Stimulated activated CD4-positive, alpha-beta T cell treated with anti-CD3 and anti-CD28 coated beads, Interleukin-12 subunit alpha, Interleukin-12 subunit beta, amount 100 ng/mL, for 24 hours (primary cell): ENCODE measurements around the gene ATP8B1.

Experiments
- DNase-seq, 2 experiments: peaks; one replicate each; pipeline ENCODE4 v3.0.0-alpha.2; 2020; ENCODE audit warnings: low read depth in 2 of 2

Gene ATP8B1

DNA sequence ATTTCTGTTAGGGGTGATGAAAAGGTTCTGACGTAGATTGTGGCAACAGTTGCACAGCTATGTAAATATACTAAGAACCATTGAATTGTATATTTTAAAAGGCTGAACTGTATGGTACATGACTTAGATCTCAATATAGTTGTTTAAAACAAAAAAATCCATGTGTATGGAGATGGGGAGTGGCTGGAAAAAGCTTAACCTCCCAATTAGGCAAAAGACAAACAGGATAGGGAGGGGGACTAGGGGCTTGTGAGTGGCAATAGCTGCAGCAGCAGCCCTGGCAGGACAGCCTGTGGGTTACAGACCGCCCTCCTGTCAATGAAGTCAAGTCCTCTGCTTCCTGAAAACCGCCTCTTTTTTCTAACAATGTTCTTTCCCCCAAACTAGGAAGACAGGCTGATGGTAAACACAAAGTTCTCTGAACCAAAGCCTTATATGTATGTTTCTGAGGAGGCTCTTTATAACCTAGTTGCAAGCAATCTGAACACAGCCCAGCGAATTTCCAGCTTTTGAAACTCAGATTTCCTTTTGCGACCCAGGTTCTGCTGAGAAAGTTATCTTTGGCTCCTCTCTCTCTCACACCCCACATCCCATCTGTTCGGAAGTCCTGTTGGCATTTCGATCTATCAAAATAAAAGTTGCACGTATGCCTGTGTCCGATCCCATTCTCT lies 10.3 kb downstream of the ATP8B1 start:
- DNase-seq, result no peak

DNA sequence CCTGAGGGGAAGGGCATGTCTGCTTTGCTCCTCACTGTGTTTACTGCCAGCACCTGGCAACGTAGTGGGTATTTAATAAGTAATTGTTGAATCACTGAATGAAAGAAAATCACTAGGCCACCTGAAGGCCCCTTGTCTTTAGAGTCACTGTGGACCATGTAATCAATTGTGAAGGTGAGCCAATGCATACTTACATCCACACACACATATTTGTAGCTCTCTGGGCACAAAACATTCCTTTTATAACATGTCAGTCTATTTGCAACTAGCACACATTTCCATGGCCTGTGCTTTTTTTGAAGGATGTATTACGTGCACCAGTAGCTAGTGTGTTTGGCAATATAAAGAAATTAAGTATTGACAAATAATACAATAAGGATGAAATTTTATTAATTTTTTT lies 11.2 kb downstream of the ATP8B1 start:
- DNase-seq, result no peak

DNA sequence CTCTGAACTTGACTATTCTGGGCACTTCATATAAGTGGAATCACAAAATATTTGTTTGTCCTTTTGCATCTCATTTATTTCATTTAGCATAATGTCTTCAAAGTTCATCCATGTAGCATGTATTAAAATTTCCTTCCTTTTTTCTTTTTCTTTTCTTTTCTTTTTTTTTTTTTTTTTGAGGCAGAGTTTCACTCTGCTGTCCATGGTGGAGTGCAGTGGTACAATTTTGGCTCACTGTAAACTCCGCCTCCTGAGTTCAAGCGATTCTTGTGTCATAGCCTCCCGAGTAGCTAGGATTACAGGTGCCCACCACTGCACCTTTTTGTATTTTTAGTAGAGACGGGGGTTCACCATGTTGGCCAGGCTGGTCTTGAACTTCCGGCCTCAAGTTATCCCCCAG lies 11.9 kb downstream of the ATP8B1 start:
- no peak for DNase-seq

DNA sequence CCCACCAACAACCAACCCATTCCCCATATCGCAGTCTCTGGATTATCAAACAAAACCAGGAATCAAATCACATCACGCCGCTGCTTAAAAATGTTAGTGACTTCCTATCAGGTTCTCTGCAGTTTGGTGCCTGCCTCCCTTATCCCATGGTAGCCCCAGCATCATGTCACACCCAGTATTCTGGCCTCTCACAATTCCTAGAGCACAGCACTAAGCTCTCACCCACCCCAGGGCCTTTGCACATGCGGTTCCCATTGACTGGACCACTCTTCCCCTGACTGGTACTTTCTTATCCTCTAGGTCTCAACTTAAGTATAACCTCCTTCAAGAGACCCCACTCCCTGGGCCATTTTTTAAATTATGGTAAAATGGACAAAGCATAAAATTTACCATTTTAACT lies 12.8 kb downstream of the ATP8B1 start:
- no peak for DNase-seq

DNA sequence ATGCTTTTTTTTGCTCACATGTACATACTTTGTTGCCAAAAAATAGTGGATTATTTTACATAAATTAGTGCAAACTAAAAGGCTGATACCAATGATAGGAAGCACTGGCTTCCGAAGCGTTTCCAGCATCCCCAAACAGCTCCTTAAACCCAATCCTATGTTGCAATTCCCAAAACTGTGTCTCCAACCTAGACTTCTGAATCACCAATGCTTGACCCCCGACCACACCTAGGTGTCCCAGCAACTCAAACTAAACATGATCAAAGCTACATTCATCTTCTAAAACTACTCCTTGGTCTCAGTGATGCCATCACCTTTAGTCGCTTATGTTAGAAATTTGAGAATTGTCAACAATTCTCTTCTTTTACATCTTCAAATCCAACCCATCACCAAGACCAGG lies 13.4 kb downstream of the ATP8B1 start:
- no peak for DNase-seq

DNA sequence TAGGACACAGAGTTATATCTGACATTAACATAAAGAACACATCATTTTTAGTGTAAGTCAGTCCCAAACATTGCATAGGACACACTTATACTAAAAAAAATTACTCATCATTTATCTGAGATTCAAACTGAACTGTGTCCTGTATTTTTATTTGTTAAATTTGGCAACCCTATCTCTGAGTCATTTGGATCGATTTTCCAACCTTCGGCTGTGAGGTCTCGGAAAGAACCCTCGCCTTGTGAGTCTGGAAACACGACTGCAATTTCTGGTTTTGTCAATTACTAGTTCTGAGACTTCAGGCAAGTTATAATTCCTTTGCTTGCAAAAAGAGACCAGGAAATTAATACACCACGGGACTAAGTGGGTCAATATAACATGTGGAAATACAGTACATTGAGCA lies 14.0 kb downstream of the ATP8B1 start:
- no peak for DNase-seq

DNA sequence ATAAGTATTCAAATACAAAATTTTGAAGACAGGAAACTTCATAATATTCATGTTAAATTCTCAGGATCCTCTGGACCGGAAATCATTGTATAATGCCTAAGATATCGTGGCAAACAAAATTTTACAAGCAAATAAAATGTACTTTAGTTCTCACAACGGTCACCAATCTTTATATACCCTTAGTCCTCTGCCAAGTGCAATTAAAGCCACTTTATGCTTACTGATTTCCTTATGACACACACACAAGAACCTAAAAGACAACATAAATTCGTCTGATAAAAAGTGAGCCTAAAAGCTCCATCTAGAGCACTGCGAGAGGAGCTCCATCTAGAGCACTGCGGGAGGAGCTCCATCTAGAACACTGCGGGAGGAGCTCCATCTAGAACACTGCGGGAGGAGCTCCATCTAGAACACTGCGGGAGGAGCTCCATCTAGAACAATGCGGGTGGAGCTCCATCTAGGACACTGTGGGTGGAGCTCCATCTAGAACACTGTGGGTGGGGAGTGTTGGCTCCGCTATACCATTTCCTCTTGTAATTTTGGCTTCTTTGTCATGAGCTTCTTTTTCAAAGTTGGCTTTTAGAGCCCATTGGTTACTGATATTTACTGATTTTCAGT lies 15.9 kb downstream of the ATP8B1 start:
- DNase-seq, result no peak

DNA sequence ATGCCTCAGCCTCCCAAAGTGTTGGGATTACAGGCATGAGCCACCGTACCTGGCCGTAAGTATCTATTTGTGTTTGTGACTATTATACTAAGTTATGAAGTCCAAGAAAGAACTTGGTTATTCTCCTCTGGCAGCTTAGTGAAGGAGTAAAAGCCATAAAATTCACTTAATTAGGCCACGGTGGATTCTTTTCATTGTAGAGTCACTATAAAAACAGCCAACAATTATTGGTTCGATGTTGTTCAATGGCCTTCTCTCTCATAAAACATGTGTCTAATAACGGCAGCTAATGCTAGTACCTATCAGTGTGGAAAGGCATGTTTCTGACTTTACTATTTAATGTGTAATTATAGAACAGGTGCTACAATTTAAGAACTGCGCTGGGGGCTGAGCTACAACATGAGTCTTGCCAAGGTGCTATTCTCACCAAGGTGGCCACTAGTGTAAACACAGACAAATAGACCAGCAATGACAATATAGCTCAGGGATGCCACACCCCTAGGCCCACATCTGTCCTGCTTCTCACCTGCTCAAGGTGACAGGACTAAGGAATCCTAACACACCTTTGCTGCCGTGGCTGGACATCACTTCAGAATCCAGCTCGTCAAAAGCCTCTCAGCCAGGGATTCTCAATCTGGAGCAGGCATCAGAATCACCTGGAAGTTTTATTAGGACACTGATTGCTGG lies 17.2 kb downstream of the ATP8B1 start:
- no peak for DNase-seq

DNA sequence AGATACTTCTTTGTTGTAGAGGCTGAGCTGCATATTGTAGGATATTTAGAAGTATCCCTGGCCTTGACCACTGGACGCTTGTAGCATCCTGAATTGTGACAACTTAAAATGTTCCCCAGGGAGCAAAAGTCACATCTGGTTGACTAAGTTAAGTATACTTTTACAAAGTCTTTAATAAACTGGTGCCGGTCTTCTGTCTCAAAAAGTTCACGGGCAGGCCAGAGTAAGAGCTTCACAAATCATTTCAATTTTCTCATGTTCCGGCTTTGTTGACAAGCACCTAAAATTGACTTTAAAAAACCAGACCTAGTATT lies 18.4 kb downstream of the ATP8B1 start:
- DNase-seq, result no peak

DNA sequence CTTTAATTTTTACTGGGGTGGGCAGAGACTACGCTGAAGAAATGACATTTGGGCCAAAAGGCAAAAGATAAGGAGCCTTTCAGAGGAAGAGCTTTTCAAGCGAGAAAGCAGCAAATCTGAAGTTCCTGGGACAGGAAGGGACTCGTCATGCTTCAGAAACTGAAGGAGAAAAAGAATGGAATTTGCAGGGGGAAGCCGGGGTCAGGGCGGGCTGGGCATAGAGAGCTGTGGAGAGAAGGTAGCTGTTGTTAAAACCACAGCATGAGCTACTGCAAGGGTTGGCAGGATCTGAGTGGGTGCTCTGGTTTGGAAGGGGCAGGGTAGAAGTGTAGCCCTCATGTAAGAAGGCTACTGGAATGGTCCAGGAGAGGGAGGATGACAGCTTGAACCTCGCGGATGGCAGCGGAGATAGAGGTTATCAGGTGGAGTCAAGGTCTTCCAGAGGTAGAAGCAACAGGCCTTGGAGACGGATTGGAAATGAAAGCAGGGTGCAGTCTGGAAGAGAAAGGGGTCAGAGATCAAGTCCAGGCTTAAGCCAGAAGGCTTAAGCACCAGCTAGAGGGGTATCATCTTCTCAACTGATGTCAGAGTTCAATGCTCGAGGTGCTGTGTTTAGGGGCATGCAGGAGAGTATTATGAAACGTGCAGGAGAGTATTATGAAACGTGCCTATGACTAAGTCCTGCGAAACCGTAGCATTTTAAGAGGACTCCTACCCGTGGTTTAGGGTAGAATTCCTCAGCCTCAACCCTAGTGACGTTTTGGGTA lies 18.9 kb downstream of the ATP8B1 start:
- DNase-seq, result no peak

DNA sequence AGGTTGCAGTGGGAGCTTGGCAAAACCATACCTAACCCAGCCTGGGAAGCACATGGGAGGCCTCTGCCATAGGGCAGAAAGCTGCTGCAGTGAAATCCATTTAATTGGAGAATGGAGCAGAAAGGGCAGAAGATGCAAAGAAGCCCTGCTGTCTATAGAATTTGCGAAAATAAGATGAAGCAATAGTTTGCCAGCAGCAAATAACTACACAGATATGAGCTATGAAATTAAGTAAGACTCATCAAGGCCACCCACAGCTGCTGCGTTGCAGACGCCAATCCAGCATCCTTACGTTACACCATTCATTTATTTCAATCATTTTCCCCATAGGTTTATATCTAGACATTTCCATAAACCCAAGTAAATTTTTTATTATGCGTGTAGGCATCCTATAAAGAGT lies 21.1 kb downstream of the ATP8B1 start:
- DNase-seq, result no peak

DNA sequence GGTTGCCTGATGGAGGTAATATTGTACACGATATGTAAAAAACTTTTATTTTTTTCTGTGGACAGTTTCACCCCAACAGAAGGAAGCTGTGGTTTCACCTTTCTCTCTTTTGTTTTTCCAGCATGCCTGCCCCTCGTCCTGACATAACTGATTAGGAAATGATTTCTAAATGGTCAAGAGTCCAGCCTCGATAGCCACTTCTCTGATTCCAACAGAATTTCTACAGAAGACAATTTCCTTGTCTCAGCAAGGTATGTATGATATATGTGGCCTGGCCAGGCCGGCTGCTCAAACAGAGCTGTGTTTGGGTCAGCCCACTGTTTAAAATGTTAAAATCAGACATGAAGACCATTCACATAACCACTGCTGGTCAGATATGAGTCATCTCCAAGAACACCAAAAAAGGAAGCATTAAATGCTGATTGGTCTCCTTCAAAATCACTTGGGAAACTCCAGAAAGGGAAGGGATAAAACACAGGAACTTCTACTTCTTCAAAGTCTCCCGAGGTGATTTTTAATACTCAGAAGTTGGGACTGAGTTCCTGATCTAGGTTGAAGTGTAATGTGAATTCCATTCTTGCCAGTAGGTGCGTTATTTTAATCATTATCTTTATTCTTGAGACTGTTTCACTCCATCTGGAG lies 22.3 kb downstream of the ATP8B1 start:
- DNase-seq, result no peak

DNA sequence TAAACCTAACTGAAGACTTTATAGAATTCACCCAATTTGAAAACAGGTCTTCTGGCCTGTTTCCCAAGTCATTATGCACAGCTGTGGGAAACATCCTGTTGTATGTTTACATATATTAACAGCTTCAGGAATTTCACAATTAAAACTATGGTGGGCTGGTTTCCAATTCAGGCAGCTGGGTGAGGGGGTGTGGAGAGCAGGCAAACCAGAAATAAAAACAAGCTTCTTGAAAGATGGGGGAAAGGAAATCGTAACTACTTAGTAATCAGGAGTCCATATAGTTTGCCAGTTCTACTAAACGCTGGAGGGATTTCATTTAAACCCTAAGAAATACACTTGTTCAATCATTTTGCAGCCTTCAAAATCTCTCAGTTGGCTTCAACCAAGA lies 22.8 kb downstream of the ATP8B1 start:
- no peak for DNase-seq

DNA sequence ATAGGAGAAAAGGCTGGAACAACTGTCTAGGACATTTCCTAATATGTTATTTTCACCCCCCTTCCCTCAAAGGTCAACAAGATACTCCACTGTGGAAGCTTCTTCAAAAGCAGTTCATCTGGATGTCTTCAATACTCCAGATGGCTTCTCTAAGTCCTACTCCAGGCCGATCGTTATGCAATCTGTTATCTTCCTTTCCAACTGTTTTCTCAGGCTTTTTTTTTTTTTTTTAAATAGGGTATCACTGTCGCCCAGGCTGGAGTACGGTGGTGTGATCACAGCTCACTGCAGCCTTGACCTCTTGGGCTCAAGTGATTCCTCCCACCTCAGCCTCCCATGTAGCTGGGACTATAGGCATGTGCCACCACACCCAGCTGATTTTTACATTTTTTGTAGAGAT lies 26.3 kb downstream of the ATP8B1 start:
- DNase-seq, result no peak

DNA sequence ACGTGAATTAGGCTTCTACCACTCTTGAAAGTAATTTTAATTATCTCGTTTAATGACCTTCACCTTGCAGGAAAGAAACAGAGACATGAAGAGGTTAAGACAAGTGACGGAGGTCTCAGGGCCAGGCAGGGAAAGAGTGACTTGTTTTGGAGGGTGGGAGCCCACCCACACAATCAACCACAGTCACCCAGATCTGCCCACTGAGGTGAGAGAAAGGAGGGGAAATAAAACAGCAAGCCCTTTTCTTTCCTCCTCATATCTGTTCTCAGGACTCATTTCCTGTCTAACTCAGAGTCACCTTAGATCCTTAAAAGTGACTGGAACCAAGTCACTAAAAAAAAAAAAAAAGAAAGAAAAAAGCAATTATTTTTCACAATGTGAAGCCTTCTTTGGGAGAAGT lies 26.8 kb downstream of the ATP8B1 start:
- DNase-seq, result no peak

DNA sequence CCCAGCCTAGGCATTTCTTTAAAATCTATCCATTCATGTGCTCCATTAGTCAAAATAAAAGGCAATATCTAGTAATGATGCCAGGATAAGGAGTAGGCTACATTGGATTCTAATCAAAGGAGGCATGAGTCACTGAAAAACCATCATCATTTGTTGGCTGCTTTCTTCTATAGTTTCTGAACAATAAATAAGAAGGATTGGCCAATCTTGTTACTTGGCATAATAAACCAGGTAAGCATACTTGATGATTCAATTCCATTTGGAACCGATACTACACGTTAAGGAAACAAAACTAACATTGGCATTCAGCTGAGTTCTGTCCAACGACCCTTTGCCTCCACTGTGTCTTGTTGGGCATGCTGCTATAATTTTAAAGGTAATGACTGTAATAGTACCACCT lies 27.2 kb downstream of the ATP8B1 start:
- DNase-seq, result no peak

DNA sequence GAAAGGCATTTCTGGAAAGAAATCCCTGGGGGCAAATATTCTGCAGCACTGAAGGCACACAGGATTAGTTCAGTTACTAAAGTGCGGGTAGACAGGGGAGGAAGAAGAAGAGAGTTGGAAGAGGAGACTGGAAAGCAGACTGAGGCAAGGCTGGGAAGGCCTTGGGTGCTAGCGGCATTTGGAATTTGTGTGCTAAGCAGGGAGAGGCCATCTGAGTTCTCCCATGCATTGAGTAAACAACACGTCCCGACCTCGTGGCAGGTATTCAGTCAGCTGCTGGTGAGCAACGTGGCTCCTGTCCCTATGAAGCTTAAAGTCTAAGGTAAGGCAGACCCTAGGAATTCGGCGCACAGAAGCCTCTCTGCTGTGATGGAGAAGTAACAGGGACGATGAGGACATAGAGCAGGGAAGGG lies 30.7 kb downstream of the ATP8B1 start:
- no peak for DNase-seq

DNA sequence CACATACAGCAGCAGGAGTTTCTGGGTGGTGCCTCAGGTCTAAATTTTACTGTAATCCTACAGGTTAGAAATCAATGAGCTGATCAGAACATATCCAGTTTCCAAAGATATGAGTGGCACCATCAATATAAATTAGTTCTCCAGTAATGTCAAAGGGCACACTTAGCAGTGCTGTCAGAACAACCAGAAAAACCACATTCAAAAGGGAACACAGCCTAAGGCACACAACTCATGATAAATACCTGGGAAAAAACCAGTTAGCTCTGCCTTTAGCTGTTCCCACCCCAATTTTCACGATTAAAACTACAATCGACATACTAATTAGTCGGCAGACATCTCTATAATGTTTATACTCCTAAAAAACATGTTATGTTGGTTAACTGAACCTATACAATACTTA lies 31.5 kb downstream of the ATP8B1 start:
- no peak for DNase-seq

DNA sequence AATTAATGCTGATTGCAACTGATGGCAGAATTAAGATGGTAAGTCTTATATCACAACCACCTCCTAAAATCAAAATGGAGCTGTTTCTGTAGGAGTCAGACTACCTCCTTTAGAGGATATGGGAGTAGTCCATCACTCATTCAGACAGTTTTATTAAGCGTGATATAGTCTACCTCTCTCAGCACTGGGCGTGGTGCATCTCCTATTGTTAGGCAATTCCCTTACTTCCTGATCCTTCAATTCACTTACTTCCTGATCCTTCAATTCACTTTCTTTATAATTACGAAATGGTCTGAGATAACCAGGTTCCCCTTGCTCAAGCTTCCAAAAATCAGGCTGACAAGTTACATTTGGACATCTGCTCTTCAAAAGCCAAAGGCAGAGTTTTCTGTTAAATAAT lies 31.9 kb downstream of the ATP8B1 start:
- DNase-seq, result no peak

DNA sequence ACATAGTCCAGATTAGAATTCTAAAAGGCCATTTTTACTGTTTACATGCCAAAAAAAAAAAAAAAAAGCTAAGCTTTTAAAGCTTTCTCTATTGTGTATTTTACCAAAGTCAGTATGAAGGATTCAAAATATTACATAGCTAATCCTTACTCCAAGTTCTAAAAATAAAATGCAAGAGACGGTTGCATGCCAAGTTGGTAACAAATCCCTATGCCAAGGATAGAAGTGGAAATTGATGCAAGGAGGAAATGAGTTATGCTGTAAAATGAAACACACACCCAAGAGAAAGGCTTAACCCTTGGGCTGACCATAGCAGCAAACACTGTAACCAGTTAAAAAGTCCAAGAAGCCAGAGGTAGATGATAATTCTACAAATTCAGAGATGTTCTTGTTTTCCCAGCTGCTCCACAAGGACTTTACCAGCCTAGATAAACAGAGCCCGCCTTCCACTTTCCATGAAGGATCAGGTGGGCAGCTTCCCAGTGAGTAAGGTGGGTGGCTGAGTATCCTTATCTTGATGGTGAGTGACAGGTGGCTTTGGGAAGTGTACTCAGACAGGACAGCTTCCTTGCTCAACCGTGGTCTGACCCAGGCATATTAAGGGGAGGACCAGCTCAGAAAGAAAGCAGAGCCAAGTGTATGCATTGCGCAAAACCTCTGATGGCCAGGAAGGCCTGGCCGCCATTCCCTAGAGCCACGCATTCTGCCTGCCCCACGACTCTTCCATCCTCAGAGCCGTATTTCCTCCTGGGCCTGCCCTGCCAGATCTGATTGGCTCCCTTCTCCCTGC lies 34.4 kb downstream of the ATP8B1 start:
- no peak for DNase-seq

DNA sequence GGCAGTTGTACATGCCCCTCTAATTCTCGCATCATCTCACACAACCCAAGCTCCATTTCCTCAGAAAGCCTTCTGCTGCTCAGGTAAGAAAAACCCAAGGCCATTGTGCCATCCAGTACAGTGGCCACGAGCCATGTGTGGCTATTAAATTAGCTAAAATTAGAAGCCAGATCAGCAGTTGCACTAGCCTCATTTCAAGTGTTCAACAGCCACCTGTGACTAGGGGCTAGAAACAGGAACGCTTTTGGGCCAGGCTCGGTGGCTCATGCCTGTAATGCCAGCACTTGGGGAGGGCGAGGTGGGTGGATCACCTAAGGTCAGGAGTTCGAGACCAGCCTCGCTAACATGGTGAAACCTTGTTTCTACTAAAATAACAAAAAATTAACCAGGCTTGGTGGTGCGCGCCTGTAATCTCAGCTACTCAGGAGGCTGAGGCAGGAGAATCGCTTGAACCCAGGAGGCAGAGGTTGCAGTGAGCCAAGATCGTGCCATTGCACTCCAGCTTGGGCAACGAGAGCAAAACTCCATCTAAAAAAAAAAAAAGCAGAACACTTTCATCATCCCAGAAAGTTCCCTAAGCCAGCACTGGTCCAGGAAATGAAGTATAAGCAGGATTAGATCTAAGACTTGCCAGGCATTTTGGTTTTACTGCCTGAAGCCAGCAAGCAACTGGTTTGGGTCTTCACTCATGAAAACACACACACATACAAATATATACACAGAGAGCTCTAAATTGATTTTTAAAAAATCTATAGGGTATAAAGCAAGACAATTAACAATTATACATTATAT lies 35.7 kb downstream of the ATP8B1 start:
- no peak for DNase-seq
